Fibroblast of skin of scalp (primary cell): ENCODE data around the gene UBE2G2.

ENCODE experiments used
- DNase-seq: peaks from one replicate; pipeline ENCODE4 v3.0.0-alpha.2; 2013

Gene UBE2G2

GRCh38 chr21:44763451-44764318 lies 37.9 kb downstream of the UBE2G2 start:
- DNase-seq, result no peak

- no peak for DNase-seq
These were observed 38.6 kb downstream of the UBE2G2 start for GRCh38 chr21:44763050-44763378.

- DNase-seq, result no peak
These were observed 39.2 kb downstream of the UBE2G2 start for GRCh38 chr21:44762221-44763049.

DNA sequence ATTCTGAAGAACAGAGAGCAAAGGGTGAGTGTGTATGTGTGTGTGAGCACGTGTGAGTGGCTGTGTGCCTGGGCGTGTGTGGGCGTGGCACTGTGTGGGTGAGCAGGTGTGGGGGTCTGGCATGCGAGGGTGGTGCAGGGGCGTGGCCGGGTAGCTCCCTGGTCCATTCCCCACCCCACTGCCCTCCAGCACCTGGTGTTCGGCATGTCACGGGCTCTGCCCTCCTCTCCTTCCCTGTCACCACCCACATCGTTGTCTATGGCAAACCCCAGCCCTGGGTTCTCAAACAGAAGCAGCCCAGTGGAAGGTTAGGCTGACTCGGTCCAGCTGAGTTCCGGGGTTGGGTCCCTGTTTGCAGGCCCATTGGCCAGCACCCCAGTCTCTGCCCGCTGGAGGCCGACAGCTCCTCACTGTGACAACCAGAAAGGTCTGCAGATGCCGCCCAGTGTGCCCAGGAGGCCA lies 39.8 kb downstream of the UBE2G2 start:
- no peak for DNase-seq

GRCh38 chr21:44761011-44761729 lies 40.5 kb downstream of the UBE2G2 start:
- no peak for DNase-seq

DNA sequence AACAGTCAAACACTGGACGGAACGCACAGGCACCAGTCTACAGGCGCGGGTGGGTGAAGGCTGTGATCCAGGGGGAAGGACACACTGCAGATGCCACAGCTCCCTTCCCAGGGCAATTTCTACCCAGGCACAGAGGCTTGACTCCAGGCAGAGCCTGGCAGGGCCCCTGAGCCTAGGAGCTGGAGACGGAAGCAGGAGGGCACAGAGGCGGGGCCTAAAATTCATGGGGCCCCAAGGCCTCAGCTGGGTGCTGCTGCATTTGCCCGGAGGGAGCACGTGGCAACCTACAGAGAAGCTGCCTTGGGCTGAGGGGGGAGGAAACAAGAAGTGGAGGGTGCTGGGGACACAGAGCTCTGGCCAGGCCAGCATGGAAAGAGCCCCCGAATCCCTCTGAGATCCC lies 41.2 kb downstream of the UBE2G2 start:
- DNase-seq, result no peak

- no peak for DNase-seq
These were observed 41.9 kb downstream of the UBE2G2 start for GRCh38 chr21:44759628-44760285.

DNA sequence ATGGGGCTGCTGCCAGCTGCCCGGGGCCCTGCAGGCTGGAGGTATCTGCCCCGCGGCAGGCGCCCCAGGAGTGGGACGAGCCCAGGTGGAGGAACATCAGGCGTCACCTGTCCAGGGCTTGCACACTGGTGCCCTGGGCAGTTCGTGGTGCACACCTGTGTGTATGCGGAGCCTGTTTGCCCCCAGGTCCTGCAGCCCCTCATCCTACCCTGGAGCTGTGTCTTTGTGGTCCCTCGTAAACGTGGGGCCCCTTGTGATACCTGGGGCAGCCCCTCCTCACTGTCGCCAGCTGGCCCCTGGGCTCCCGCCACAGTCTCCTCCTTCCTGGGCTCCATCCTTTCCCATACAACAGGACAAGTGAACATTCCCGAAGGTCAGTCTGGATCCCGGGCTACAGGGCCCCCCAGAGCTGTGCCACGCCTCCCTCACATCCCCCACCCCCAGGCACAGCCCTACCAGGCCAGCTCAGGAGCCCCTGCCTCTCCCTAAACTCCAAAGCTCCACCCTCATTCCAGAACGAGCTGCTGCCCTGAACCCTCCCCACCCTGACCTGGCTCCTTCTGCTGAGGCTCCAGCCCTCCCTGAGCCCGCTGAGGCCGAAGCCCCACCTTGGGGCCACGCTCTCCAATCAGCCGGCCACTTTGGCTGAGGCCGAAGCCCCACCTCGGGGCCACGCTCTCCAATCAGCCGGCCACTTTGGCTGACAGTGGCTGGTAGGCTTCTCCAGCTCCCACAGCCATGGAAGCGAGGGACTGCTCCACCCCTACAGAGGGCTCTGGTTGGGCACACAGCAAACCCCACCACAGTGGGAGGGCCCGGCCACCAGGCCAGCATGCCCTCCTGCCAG lies 42.6 kb downstream of the UBE2G2 start:
- DNase-seq, result no peak

DNA sequence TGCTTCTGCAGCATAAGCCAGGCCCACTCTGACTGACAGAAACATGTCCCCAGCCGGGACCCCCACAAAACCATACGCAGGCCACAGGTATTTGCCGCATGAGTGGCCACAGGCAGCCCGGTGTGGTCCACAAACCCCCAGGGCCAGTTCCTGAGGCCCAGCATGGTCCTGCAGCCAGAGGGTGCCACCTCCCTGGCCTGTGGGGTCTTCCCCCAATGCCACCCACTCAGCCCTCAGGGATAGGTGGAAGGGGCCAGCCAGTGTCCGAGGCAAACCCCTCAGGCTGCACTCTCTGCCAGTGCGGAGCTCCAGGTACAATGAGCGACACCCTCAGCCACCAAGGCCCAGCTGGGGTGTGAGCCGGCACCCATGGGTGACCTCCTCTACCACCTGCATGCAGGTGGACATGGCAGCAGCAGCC lies 43.5 kb downstream of the UBE2G2 start:
- DNase-seq, result no peak

DNA sequence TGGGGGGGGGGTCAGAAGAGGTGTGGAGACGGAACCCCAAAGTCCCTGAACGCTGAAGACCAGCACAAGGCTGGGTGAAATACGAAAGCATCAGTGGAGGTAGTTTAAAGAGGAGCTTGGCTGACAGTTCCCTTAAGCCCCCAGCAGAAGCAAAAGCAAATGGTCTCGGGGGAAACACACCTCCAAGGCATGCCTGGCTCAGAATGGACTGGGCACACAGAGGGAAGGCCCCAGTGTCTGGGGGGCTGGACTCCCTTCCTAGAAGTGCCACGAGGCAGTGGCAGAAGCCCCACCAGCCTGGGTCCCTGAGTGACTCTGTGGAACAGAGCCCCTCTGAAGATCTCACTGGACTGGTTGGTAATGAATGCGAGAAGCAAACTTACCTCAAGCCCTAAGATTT lies 43.9 kb downstream of the UBE2G2 start:
- DNase-seq, result no peak

GRCh38 chr21:44756423-44757185 lies 45.0 kb downstream of the UBE2G2 start:
- DNase-seq, result no peak

DNA sequence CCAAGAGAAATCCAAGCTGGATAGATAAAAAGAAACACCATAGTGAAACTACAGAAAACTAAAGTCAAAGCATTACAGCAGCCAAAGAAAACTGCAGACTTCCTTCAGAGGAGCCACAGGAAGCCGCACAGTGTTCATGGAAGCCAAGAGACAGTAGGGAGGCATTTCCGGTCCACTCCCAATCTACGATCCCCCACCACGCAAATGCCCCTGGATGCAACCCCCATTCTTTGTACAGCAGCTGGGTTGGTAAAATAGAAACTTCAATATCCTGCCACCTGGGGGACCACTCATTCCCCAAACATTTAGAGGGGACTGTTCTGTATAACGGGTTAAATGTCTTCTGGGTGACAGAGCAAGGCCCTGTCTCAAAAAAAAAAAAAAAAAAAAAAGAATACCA lies 46.4 kb downstream of the UBE2G2 start:
- no peak for DNase-seq

GRCh38 chr21:44753357-44753756 lies 48.3 kb downstream of the UBE2G2 start:
- no peak for DNase-seq

DNA sequence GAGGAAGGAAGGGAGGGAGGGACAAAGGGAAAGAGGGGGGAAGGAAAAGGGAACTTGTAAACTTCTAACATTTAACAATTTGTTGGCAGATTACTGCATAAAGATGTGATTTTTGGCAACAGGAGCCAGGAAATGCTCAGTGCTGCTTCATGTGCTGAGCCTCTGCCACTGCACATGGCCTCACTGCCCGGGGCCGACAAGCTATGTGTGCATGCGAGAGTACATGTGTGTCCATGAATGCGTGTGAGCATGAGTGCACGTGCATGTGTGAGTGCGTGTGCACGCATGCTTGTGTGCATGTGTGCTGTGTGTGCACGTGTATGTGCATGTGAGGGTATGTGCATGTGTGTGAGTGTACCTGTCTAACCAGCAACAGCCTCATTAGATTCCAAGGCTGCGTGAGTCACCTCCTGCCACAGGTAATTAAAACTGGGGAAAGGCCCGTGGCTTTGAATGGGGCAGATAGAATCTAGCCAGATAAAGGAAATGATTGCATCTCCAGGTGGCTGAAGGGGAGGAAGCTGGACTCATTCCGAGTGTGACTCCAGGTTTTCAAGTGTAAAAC lies 48.9 kb downstream of the UBE2G2 start:
- DNase-seq, result no peak

DNA sequence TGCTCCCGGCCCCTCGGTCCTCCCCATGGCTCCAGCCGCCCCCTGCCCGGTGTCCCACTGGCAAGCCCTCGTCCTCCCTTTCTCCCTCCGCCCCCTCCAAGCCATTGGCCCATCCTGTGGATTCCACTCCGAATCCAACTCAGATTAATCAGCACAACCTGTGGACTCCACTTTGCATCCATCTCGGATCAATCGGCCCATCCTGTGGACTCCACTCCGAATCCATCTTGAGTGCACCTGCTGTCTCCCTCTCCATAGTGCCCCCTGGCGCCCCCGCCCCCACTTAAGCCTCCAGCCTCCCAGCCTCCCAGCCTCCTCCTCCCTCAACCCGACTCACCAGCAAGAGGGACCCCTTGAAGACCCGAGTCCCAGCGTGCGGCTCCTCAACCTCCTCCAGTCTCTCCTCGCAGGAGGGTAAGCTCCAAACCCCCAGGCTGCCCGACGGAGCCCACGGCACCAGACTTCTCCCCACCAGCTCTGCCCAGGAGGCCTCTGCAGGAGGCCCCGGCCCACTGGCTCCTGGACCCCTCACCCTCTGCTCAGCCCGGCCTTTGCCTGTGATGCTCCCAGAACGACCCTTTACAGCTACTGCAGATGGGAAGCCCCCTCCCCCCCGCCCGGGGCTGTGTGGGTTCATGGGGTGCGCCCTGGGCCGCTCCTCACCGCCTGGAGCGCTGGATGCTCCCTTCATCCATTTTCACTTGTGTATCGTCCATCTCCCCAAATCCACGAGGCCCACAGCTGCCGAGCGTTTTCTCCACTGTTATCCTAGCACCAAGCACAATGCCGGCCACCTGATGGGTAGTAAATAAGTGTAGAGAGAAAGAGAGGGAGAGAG lies 49.6 kb downstream of the UBE2G2 start:
- no peak for DNase-seq

DNA sequence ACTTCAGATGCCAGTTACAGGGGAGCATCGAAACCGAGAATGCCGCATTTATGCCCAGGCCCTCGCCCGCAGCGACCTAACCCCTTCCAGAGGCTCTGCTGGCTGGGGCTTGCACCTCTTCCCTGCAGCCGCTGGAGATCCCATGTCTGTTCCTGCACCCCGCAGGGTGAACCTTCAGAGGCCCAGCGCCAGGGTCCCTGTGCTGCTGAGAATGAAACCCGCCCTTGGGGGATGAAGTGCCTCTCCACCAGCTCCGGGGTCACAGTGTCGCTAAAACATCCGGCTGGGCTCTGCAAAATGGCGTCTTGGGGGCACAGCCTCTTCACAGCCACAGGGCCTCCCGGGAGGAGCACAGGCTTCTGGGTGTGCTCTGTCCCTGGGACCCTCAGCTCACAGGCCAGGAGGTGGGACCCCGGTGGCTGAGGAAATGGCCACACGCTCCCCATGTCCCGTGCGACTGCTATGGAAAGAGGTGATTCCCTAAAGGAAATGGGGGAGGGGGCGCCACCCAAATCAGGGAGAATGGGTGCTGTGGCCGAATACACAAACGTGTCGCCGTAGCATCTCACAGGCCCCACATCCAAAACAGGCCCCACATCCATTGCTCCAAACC lies 50.3 kb downstream of the UBE2G2 start:
- no peak for DNase-seq

- no peak for DNase-seq
These were observed 51.0 kb downstream of the UBE2G2 start for GRCh38 chr21:44750675-44751025.

- no peak for DNase-seq
These were observed 51.6 kb downstream of the UBE2G2 start for GRCh38 chr21:44749759-44750674.
